Measurements from ENCODE around the gene THAP2.

The THAP2 gene

GRCh38 chr12:71646512-71646911 lies 17.6 kb upstream of the THAP2 start:
- no peak for DNase-seq (ENCODE audit: low read depth in 1 of 2, low spot score in 1 of 2)
- TF ChIP-seq JUND (IDR thresholded peaks at IDR 0.05; ENCODE audit: low read depth): no peak
- in situ Hi-C loops (cut with HindIII; ENCODE audit: low pct_unique_long_range_greater_than_20kb, low sequenced_read_pairs): no loop called here

GRCh38 chr12:71648537-71648936 lies 15.6 kb upstream of the THAP2 start:
- in situ Hi-C loops (cut with HindIII; ENCODE audit: low pct_unique_long_range_greater_than_20kb, low sequenced_read_pairs): no loop called here
- no peak for DNase-seq (ENCODE audit: low read depth in 1 of 2, low spot score in 1 of 2)
- TF ChIP-seq JUND (IDR thresholded peaks at IDR 0.05; ENCODE audit: low read depth): no peak

- DNase-seq (ENCODE audit: low read depth in 1 of 2, low spot score in 1 of 2): no peak
- no peak for TF ChIP-seq JUND (IDR thresholded peaks at IDR 0.05; ENCODE audit: low read depth)
- in situ Hi-C loops (cut with HindIII; ENCODE audit: low pct_unique_long_range_greater_than_20kb, low sequenced_read_pairs): no loop called here
These were observed 14.7 kb upstream of the THAP2 start for GRCh38 chr12:71649401-71649800.

- in situ Hi-C loops (cut with HindIII; ENCODE audit: low pct_unique_long_range_greater_than_20kb, low sequenced_read_pairs): no loop called here
- TF ChIP-seq JUND (IDR thresholded peaks at IDR 0.05; ENCODE audit: low read depth): no peak
- DNase-seq (ENCODE audit: low read depth in 1 of 2, low spot score in 1 of 2): no peak
These were observed 11.4 kb upstream of the THAP2 start for GRCh38 chr12:71652656-71653055.

GRCh38 chr12:71653137-71653536 lies 11.0 kb upstream of the THAP2 start:
- no peak for DNase-seq (ENCODE audit: low read depth in 1 of 2, low spot score in 1 of 2)
- in situ Hi-C loops (cut with HindIII; ENCODE audit: low pct_unique_long_range_greater_than_20kb, low sequenced_read_pairs): no loop called here

GRCh38 chr12:71654200-71654599 lies 9.9 kb upstream of the THAP2 start:
- no peak for TF ChIP-seq JUND (IDR thresholded peaks at IDR 0.05; ENCODE audit: low read depth)
- DNase-seq (ENCODE audit: low read depth in 1 of 2, low spot score in 1 of 2): no peak
- in situ Hi-C loops (cut with HindIII; ENCODE audit: low pct_unique_long_range_greater_than_20kb, low sequenced_read_pairs): no loop called here

More at GRCh38 chr12:71653137-71653536, 11.0 kb upstream of the THAP2 start:
- TF ChIP-seq JUND (IDR thresholded peaks at IDR 0.05; ENCODE audit: low read depth): no peak

- no peak for TF ChIP-seq JUND (IDR thresholded peaks at IDR 0.05; ENCODE audit: low read depth)
- no peak for DNase-seq (ENCODE audit: low read depth in 1 of 2, low spot score in 1 of 2)
- in situ Hi-C loops (cut with HindIII; ENCODE audit: low pct_unique_long_range_greater_than_20kb, low sequenced_read_pairs): no loop called here
These were observed 8.6 kb upstream of the THAP2 start for GRCh38 chr12:71655495-71655894.

GRCh38 chr12:71655907-71656306 lies 8.2 kb upstream of the THAP2 start:
- in situ Hi-C loops (cut with HindIII; ENCODE audit: low pct_unique_long_range_greater_than_20kb, low sequenced_read_pairs): no loop called here

GRCh38 chr12:71656740-71657139 lies 7.4 kb upstream of the THAP2 start:
- no peak for TF ChIP-seq JUND (IDR thresholded peaks at IDR 0.05; ENCODE audit: low read depth)
- DNase-seq (ENCODE audit: low read depth in 1 of 2, low spot score in 1 of 2): no peak
- in situ Hi-C loops (cut with HindIII; ENCODE audit: low pct_unique_long_range_greater_than_20kb, low sequenced_read_pairs): no loop called here

More at GRCh38 chr12:71655907-71656306, 8.2 kb upstream of the THAP2 start:
- no peak for DNase-seq (ENCODE audit: low read depth in 1 of 2, low spot score in 1 of 2)
- TF ChIP-seq JUND (IDR thresholded peaks at IDR 0.05; ENCODE audit: low read depth): no peak

- in situ Hi-C loops (cut with HindIII; ENCODE audit: low pct_unique_long_range_greater_than_20kb, low sequenced_read_pairs): no loop called here
- no peak for TF ChIP-seq JUND (IDR thresholded peaks at IDR 0.05; ENCODE audit: low read depth)
- no peak for DNase-seq (ENCODE audit: low read depth in 1 of 2, low spot score in 1 of 2)
These were observed 2.0 kb upstream of the THAP2 start for GRCh38 chr12:71661977-71662530.

GRCh38 chr12:71662849-71663560 lies 1.1 kb upstream of the THAP2 start:
- TF ChIP-seq JUND (IDR thresholded peaks at IDR 0.05; ENCODE audit: low read depth): no peak
- in situ Hi-C loops (cut with HindIII; ENCODE audit: low pct_unique_long_range_greater_than_20kb, low sequenced_read_pairs): no loop called here
- DNase-seq (ENCODE audit: low read depth in 1 of 2, low spot score in 1 of 2): peak; percentile 14 to 57

GRCh38 chr12:71664411-71665089 lies 449 bp downstream of the THAP2 start:
- in situ Hi-C loops (cut with HindIII; ENCODE audit: low pct_unique_long_range_greater_than_20kb, low sequenced_read_pairs): no loop called here
- DNase-seq (ENCODE audit: low read depth in 1 of 2, low spot score in 1 of 2): peak; percentile 9
- TF ChIP-seq JUND (IDR thresholded peaks at IDR 0.05; ENCODE audit: low read depth): no peak

- in situ Hi-C loops (cut with HindIII; ENCODE audit: low pct_unique_long_range_greater_than_20kb, low sequenced_read_pairs): no loop called here
- peak in 1 of 2 experiments; percentile 19 for DNase-seq (ENCODE audit: low read depth in 1 of 2, low spot score in 1 of 2)
- no peak for TF ChIP-seq JUND (IDR thresholded peaks at IDR 0.05; ENCODE audit: low read depth)
These were observed 976 bp downstream of the THAP2 start for GRCh38 chr12:71665090-71665463.
